BJ (cell line): ENCODE data around the gene TIAM2. TPM values are rescaled to one million over a fixed set of nuclear protein-coding genes. Genes with fewer than 3 reads are reported as not detected.

Experiments used
- CTCF ChIA-PET: fragments of 350-600 bp; formaldehyde crosslinking; extraction: SDS; loops from one replicate; lab custom pipeline; 2021; ENCODE audit warnings: antibody characterized with exemption, inconsistent platforms; lab: Yijun Ruan, JAX
- POLR2A ChIA-PET: fragments of 300-600 bp; sonication (Branson Sonifier 250); formaldehyde crosslinking; extraction: SDS; loops from one replicate; lab custom pipeline; 2021; ENCODE audit warnings: antibody characterized with exemption; lab: Charles Lee
- DNase-seq: peaks from one replicate; pipeline ENCODE4 v3.0.0-alpha.2; 2011; ENCODE audit warnings: low read depth
- H3K27me3 ChIP-seq: 2 replicates; pipeline ENCODE4 v1.6.0; 2011; ENCODE audit warnings: low read length; ENCODE audit not compliant: control insufficient read depth, insufficient read depth
- H3K36me3 ChIP-seq: 2 replicates; pipeline ENCODE4 v1.5.1; 2011; ENCODE audit warnings: low read length; ENCODE audit not compliant: control insufficient read depth, insufficient read depth
- H3K4me3 ChIP-seq: 2 replicates; pipeline ENCODE4 v1.5.1; 2011; ENCODE audit warnings: low read depth, mild to moderate bottlenecking, control low read depth, low read length
- CTCF ChIP-seq: IDR thresholded peaks from 2 replicates; pipeline ENCODE4 v1.5.1; 2011; ENCODE audit warnings: low read depth, mild to moderate bottlenecking, control low read depth, inconsistent platforms, low read length, moderate library complexity; ENCODE audit not compliant: insufficient read depth
- polyA plus RNA-seq: library from polyadenylated mRNA; depleted of rRNA; stranded (reverse); fragments of >200 nt; gene quantifications from 2 replicates; pipeline ENCODE4 v1.2.3, GENCODE V29; 2011

Gene TIAM2
- polyA plus RNA-seq, 1 experiment = 4.6 TPM

DNA sequence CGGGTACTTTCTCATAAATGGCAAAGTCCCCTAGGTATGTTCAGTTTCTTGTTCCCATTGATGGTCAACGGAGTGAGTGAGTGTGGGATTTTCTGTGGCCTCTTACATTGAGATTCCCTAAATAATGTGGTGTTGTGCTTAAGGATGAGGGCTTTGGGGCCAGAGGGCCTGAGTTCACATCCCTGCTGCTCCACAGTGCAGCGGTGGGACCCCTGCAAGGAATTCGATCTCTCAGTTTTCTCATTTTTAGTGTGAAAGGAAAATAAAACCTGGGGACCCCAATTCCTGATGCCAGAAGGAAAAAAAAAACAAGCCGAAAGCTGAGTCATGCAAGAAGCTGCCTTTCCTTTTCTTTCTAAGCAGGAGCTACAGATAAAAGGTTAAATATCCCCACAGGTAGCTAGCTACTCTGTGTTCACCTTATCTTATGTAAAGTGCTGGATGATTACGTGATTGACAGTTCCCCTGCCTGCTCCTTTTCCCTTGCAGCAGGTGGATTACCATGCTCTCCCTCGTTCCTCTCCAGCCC is 148.5 kb downstream of the TIAM2 start:
- ChIA-PET POLR2A (no interaction called here), CTCF (no interaction called here)
- DNase-seq = no peak

DNA sequence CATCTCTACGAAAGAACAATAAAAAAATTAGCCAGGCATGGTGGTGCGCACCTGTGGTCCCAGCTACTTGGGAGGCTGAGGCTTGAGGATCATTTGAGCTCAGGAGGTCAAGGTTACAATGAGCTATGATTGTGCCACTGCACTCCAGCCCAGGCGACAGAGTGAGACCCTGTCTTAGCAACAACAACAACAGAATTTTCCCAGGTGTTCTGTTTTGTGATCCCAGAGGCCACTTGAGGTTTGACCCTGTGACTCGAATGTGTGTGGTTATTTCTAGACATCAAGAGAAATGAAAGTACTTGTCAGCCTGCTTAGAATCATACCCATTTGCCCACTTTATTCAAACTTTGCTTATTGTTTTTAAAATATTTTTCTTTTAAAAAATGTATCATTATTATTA is 151.1 kb downstream of the TIAM2 start:
- Histone ChIP-seq H3K27me3 (no peaks in the 10 kb centered on the region), H3K4me3 (no peak overlapping the region), H3K36me3 (peaks cover 3% of the 10 kb centered on the region; the same call in 1 of the 2 replicates)
- TF ChIP-seq CTCF = no peak
- ChIA-PET POLR2A (interaction anchor here (0.6 kb wide), 1 partner anchor 905 kb away, joined by 3 read pairs; no protein-coding TSS in a partner anchor), CTCF (no interaction called here)
- DNase-seq = no peak

More for the DNA sequence above, 148.5 kb downstream of the TIAM2 start:
- Histone ChIP-seq H3K27me3 (no peaks in the 10 kb centered on the region), H3K4me3 (peak overlapping the region; percentile 6; the same call in 1 of the 2 replicates), H3K36me3 (peaks cover 3% of the 10 kb centered on the region; the same call in 1 of the 2 replicates)
- TF ChIP-seq CTCF = no peak

DNA sequence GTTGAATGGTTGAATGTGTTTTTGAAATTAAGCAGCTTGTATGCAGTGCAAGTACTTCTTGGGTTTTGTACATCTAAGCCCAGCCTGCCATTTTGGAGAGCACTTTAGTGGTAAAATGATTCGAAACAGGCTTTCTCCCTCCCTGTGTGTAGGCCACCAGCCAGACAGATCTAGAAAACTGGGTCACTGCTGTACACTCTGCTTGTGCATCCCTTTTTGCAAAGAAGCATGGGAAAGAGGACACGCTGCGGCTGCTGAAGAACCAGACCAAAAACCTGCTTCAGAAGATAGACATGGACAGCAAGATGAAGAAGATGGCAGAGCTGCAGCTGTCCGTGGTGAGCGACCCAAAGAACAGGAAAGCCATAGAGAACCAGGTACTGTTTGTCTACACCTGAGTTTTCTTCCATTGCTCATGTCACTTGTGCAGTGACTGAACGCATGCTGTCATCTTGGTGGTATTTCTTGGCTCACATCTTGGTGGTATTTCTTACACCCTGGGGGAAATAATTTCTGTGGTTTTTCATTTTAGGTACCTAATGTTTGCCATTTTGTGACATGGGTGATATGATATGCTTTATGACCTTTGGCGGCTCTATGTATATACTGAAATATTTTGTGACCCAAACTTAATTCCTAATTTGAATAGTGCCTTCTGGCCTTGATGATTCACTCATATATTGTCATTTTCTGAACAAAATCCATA is 153.0 kb downstream of the TIAM2 start:
- TF ChIP-seq CTCF = no peak
- Histone ChIP-seq H3K27me3 (no peaks in the 10 kb centered on the region), H3K4me3 (no peak overlapping the region), H3K36me3 (peaks cover 3% of the 10 kb centered on the region; the same call in 1 of the 2 replicates)
- CTCF ChIA-PET = no interaction called here
- POLR2A ChIA-PET = no interaction called here
- no peak for DNase-seq

GRCh38 chr6:155150967-155151671 is 156.0 kb downstream of the TIAM2 start:
- H3K27me3 ChIP-seq = no peaks in the 10 kb centered on the region
- H3K36me3 ChIP-seq = peaks cover 3% of the 10 kb centered on the region; the same call in 1 of the 2 replicates
- no peak for DNase-seq
- CTCF ChIA-PET = interaction anchor here (1.0 to 1.5 kb wide), 2 partner anchors 19 to 218 kb away, joined by 3 read pairs; no protein-coding TSS in a partner anchor
- no peak for TF ChIP-seq CTCF
- POLR2A ChIA-PET = no interaction called here
- H3K4me3 ChIP-seq = no peak overlapping the region
